ENCODE results near the gene CLMN. TPM values are rescaled to one million over a fixed set of nuclear protein-coding genes. Genes with fewer than 3 reads are reported as not detected.
"Not testable (repeated sequence)": the region's sequence is repeated elsewhere in the genome, so short reads cannot be mapped to it uniquely, and the experiment has no call there.

The CLMN gene
- total and polyA plus RNA-seq, 2 of the 4 experiments (the other 2 are of a cell fraction), result 0.10 to 0.18 TPM

DNA sequence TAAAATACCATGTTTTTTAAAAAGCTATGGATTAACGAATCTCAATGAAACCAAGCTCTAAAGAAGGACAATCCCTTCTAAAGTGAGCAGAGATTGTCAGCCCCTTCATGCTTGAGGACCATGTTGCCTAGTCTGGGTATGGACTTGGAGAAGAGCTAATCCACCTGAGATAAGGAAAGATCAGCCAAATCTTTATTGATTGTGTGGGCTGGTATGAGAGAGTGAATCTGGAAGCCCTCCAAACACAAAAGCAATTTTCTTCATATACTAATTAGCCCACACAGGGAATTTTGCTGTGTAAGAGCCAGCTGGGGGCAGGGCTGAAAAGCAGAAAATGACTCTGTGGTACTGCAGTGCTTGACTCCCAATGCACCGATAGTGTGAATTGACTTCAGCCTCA is 115.0 kb downstream of the CLMN start:
- intact Hi-C loops (cut with micrococcal nuclease), result no loop called here
- H2BK120ac ChIP-seq (ENCODE audit: low read depth, low read length), result no peak overlapping the region
- no CpG with 5 or more reads among the region's 2 CpGs for WGBS, 2 experiments (ENCODE audit: extremely low coverage in 2 of 2, insufficient read length in 1 of 2)
- no peak overlapping the region for H2BK15ac ChIP-seq (ENCODE audit: low read depth, low read length)
- H4K91ac ChIP-seq (ENCODE audit: insufficient read depth, low read depth, low read length), result no peak overlapping the region
- no peaks in the 10 kb centered on the region for H3K9me3 ChIP-seq (ENCODE audit: control insufficient read depth, insufficient read depth, low read length)
- no peak overlapping the region for H3K14ac ChIP-seq (replicated peaks; ENCODE audit: low read depth, low read length)
- ChIA-PET POLR2A (ENCODE audit: unreplicated experiment) (no interaction called here), CTCF (interaction anchor here (0.5 kb wide), 1 partner anchor 8 kb away, joined by 4 read pairs; no protein-coding TSS in a partner anchor)
- no peak overlapping the region for H3K27ac ChIP-seq (ENCODE audit: insufficient read depth, low read length)
- H3K4me1 ChIP-seq (ENCODE audit: control insufficient read depth, insufficient read depth, low read length), result no peaks in the 10 kb centered on the region
- H2AK5ac ChIP-seq (ENCODE audit: low read depth, low read length), result no peak overlapping the region
- H3K4ac ChIP-seq (ENCODE audit: low read depth, low read length), result no peak overlapping the region
- H4K5ac ChIP-seq (ENCODE audit: low read depth, low read length), result no peak overlapping the region
- H3K4me2 ChIP-seq (ENCODE audit: low read depth, low read length), result no peak overlapping the region
- no peaks in the 10 kb centered on the region for H3K79me1 ChIP-seq (ENCODE audit: low read depth in 1 of 2, low read length in 2 of 2)
- H2BK5ac ChIP-seq (ENCODE audit: low read depth, low read length, poor library complexity, severe bottlenecking), result no peak overlapping the region
- no peak overlapping the region for H3K23ac ChIP-seq (ENCODE audit: low read depth, low read length)
- no peak for TF ChIP-seq FOS (IDR thresholded peaks at IDR 0.05; ENCODE audit: low read depth, low read length)
- no peak for TF ChIP-seq CEBPB (IDR thresholded peaks at IDR 0.05; ENCODE audit: low read depth, low read length)
- no peaks in the 10 kb centered on the region for H3K36me3 ChIP-seq (ENCODE audit: control insufficient read depth, insufficient read depth, low read length)
- BruUV-seq (replicated peaks), result no TSS peak
- ATAC-seq (ENCODE audit: low read depth) (no peak), DNase-seq (no peak)
- H3K9ac ChIP-seq (ENCODE audit: low read depth, low read length), result no peak overlapping the region
- no peaks in the 10 kb centered on the region for H4K20me1 ChIP-seq (ENCODE audit: insufficient read depth, low read length)
- H2AK9ac ChIP-seq (replicated peaks; ENCODE audit: low read depth, low read length, poor library complexity), result no peak overlapping the region
- no peak overlapping the region for H3K4me3 ChIP-seq (ENCODE audit: insufficient read depth, low read depth, low read length)
- H3K27me3 ChIP-seq (ENCODE audit: control insufficient read depth, insufficient read depth, low read length), result peaks cover 1% of the 10 kb centered on the region; the same call in 1 of the 2 replicates
- no peak overlapping the region for H3K18ac ChIP-seq (ENCODE audit: low read depth, low read length)
- in situ Hi-C loops (cut with MboI; ENCODE audit: low sequenced_read_pairs), result no loop called here
- no peak overlapping the region for H4K8ac ChIP-seq (ENCODE audit: low read depth in 2 of 2, low read length in 2 of 2)
- no peak overlapping the region for H3K56ac ChIP-seq (ENCODE audit: extremely low read depth, insufficient read depth, low read length)
- no peak overlapping the region for H2BK20ac ChIP-seq (ENCODE audit: low read depth, low read length)
- no peak overlapping the region for H2AFZ ChIP-seq (replicated peaks; ENCODE audit: low read length, poor library complexity)
- dilution Hi-C loops (cut with HindIII; ENCODE audit: low sequenced_read_pairs, unreplicated experiment), result no loop called here
- no peaks in the 10 kb centered on the region for H3K9me1 ChIP-seq (ENCODE audit: insufficient read depth, low read length)

DNA sequence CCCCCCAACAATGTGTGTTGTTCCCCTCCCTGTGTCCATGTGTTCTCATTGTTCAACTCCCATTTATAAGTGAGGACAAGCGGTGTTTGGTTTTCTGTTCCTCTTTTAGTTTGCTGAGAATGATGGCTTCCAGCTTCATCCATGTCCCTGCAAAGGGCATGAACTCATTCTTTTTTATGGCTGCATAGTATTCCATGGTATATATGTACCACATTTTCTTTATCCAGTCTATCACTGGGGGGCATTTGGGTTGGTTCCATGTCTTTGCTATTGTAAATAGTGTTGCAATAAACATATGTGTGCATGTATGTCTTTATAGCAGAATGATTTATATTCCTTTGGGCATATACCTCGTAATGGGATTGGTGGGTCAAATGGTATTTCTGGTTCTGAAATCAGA is 118.0 kb downstream of the CLMN start:
- H2BK120ac ChIP-seq (ENCODE audit: low read depth, low read length), result not testable (repeated sequence)

More for the DNA sequence above, 118.0 kb downstream of the CLMN start:
- H3K4ac ChIP-seq (ENCODE audit: low read depth, low read length); H2AFZ ChIP-seq (replicated peaks; ENCODE audit: low read length, poor library complexity); H3K9me3 ChIP-seq (ENCODE audit: control insufficient read depth, insufficient read depth, low read length); ATAC-seq (ENCODE audit: low read depth); H3K56ac ChIP-seq (ENCODE audit: extremely low read depth, insufficient read depth, low read length); H3K18ac ChIP-seq (ENCODE audit: low read depth, low read length); H3K27ac ChIP-seq (ENCODE audit: insufficient read depth, low read length); CTCF ChIA-PET; H2BK15ac ChIP-seq (ENCODE audit: low read depth, low read length); H3K9me1 ChIP-seq (ENCODE audit: insufficient read depth, low read length); in situ Hi-C loops (cut with MboI; ENCODE audit: low sequenced_read_pairs); H3K27me3 ChIP-seq (ENCODE audit: control insufficient read depth, insufficient read depth, low read length); H4K91ac ChIP-seq (ENCODE audit: insufficient read depth, low read depth, low read length); dilution Hi-C loops (cut with HindIII; ENCODE audit: low sequenced_read_pairs, unreplicated experiment); H2AK9ac ChIP-seq (replicated peaks; ENCODE audit: low read depth, low read length, poor library complexity); H4K20me1 ChIP-seq (ENCODE audit: insufficient read depth, low read length); H4K8ac ChIP-seq (ENCODE audit: low read depth in 2 of 2, low read length in 2 of 2); H3K4me1 ChIP-seq (ENCODE audit: control insufficient read depth, insufficient read depth, low read length); DNase-seq; H3K14ac ChIP-seq (replicated peaks; ENCODE audit: low read depth, low read length); intact Hi-C loops (cut with micrococcal nuclease); H3K4me2 ChIP-seq (ENCODE audit: low read depth, low read length); H3K9ac ChIP-seq (ENCODE audit: low read depth, low read length); POLR2A ChIA-PET (ENCODE audit: unreplicated experiment); H2BK20ac ChIP-seq (ENCODE audit: low read depth, low read length); H2AK5ac ChIP-seq (ENCODE audit: low read depth, low read length); H3K23ac ChIP-seq (ENCODE audit: low read depth, low read length); H2BK5ac ChIP-seq (ENCODE audit: low read depth, low read length, poor library complexity, severe bottlenecking); H3K79me1 ChIP-seq (ENCODE audit: low read depth in 1 of 2, low read length in 2 of 2); H3K36me3 ChIP-seq (ENCODE audit: control insufficient read depth, insufficient read depth, low read length); H4K5ac ChIP-seq (ENCODE audit: low read depth, low read length); H3K4me3 ChIP-seq (ENCODE audit: insufficient read depth, low read depth, low read length); BruUV-seq (replicated peaks): not testable (repeated sequence)
- no CpG with 5 or more reads among the region's 2 CpGs for WGBS, 2 experiments (ENCODE audit: extremely low coverage in 2 of 2, insufficient read length in 1 of 2)

All from IMR-90 (cell line).